ENCODE results near the gene XPC. TPM values are rescaled to one million over a fixed set of nuclear protein-coding genes. Genes with fewer than 3 reads are reported as not detected.

XPC gene
- total RNA-seq, 1 experiment from 2014 or later, result 24.3 TPM

DNA sequence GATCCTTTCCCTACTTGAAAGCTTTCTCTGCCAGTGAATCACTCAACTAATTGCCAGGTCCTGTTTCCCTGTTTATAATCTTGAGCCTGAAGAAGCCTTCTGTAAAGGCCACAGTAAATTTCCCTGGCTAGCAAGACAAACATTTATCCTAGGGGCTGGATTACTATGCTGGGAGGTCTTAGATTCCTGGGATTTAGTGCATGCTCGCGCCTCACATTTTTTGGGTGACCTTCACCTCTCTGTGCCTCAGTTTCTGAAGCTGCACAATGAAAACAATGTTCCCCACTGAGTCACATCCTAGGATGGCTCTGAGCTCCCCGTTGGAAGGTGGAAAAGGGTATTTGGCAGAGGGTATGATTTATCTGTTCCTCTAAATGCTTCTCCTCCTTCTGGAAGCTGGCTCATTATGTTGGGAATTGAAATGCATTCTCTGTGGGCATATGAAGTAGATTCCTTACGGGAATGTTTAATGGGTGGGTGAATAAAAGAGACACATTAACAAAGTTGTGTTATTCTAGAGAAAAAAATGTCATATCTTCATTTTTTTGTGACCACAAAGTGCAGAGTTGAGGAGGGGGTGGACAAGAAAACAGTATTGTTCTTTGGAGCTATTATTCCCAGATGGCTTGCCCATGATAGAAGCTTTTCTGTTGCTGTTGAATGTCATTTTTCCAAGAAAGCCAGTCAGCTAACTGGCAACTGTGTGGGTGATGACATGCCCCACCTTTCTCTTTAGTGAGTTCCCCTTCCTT lies 32.6 kb upstream of the XPC start:
- no peaks in the 10 kb centered on the region for H3K27me3 Mint-ChIP-seq (ENCODE audit: unreplicated experiment)
- H3K27ac Mint-ChIP-seq (ENCODE audit: unreplicated experiment), result no peak overlapping the region
- no peaks in the 10 kb centered on the region for H3K36me3 Mint-ChIP-seq (ENCODE audit: insufficient read depth, unreplicated experiment)
- intact Hi-C loops (cut with micrococcal nuclease; ENCODE audit: unreplicated experiment), result no loop called here
- BruUV-seq (replicated peaks), result no TSS peak
- CTCF ChIA-PET, result no interaction called here
- DNase-seq, result no peak
- H3K4me1 Mint-ChIP-seq (ENCODE audit: low read depth, unreplicated experiment), result peaks cover 34% of the 10 kb centered on the region
- TF ChIP-seq, protein P1, sequence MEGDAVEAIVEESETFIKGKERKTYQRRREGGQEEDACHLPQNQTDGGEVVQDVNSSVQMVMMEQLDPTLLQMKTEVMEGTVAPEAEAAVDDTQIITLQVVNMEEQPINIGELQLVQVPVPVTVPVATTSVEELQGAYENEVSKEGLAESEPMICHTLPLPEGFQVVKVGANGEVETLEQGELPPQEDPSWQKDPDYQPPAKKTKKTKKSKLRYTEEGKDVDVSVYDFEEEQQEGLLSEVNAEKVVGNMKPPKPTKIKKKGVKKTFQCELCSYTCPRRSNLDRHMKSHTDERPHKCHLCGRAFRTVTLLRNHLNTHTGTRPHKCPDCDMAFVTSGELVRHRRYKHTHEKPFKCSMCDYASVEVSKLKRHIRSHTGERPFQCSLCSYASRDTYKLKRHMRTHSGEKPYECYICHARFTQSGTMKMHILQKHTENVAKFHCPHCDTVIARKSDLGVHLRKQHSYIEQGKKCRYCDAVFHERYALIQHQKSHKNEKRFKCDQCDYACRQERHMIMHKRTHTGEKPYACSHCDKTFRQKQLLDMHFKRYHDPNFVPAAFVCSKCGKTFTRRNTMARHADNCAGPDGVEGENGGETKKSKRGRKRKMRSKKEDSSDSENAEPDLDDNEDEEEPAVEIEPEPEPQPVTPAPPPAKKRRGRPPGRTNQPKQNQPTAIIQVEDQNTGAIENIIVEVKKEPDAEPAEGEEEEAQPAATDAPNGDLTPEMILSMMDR (IDR thresholded peaks at IDR 0.05; ENCODE audit: unreplicated experiment), result no peak
- H3K9me3 Mint-ChIP-seq (ENCODE audit: low read depth, unreplicated experiment), result no peaks in the 10 kb centered on the region
- H3K4me3 Mint-ChIP-seq (ENCODE audit: low read depth, unreplicated experiment), result no peak overlapping the region

DNA sequence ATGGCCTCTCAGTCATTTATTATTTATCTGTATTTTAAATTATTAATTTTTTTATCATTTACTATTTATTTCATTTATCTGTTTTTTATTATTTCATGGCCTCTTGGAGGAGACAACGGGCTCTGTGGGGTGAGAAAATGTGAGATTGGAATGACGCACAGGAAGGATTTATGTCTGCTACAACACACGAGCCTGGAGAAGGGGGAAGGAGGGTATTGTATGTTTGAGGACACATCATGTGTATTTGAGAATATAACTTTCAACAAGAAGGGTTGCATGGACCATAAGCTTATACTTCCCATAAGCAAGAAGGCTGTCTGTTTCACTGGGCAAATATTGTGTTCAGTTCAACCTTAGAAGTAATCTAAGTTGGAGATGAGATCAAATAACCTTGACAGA lies 31.9 kb upstream of the XPC start:
- Mint-ChIP-seq H3K36me3 (ENCODE audit: insufficient read depth, unreplicated experiment) (no peaks in the 10 kb centered on the region), H3K9me3 (ENCODE audit: low read depth, unreplicated experiment) (no peaks in the 10 kb centered on the region), H3K27me3 (ENCODE audit: unreplicated experiment) (no peaks in the 10 kb centered on the region), H3K27ac (ENCODE audit: unreplicated experiment) (no peak overlapping the region), H3K4me3 (ENCODE audit: low read depth, unreplicated experiment) (no peak overlapping the region), H3K4me1 (ENCODE audit: low read depth, unreplicated experiment) (peaks cover 34% of the 10 kb centered on the region)
- intact Hi-C loops (cut with micrococcal nuclease; ENCODE audit: unreplicated experiment), result no loop called here
- CTCF ChIA-PET, result no interaction called here
- DNase-seq, result no peak
- TF ChIP-seq, protein P1 (IDR thresholded peaks at IDR 0.05; ENCODE audit: unreplicated experiment), result no peak
- BruUV-seq (replicated peaks), result no TSS peak

DNA sequence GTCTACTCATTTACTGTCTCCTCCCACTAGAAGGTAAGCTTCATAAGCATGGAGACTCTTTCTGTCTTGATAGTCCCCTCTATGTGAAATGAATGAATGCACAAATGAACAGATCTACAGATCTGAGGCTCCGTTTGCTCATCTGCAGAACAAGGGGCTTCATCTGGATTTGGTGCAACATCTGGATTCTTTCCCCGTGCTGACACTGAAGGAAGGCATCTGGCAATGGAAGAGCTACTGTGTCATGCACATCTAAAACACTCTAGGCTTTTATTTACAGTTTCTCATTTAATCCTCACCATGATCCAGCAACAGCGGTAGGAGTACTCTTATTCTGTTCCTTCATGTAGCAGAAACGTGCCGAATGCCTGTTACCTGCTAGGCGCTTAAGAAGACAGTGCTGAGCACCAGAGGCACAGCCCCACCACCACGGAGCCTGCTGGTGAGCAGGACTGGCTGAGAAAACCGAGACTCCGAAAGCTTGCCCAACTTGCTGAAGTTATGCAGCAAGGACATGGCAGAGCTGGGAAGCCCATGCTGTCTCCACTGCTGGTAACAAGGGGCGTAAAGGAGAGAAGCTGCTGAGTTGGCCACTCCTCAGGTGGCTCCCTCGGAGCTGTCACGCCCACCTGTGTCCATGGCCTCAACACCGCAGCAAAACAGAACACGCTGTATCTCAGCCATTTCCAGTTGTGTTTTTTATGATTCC lies 31.3 kb upstream of the XPC start:
- no peak overlapping the region for H3K4me3 Mint-ChIP-seq (ENCODE audit: low read depth, unreplicated experiment)
- H3K27ac Mint-ChIP-seq (ENCODE audit: unreplicated experiment), result no peak overlapping the region
- TF ChIP-seq, protein P1 (IDR thresholded peaks at IDR 0.05; ENCODE audit: unreplicated experiment), result no peak
- CTCF ChIA-PET, result no interaction called here
- no peaks in the 10 kb centered on the region for H3K27me3 Mint-ChIP-seq (ENCODE audit: unreplicated experiment)
- peaks cover 36% of the 10 kb centered on the region for H3K4me1 Mint-ChIP-seq (ENCODE audit: low read depth, unreplicated experiment)
- DNase-seq, result no peak
- intact Hi-C loops (cut with micrococcal nuclease; ENCODE audit: unreplicated experiment), result no loop called here
- no peaks in the 10 kb centered on the region for H3K36me3 Mint-ChIP-seq (ENCODE audit: insufficient read depth, unreplicated experiment)
- BruUV-seq (replicated peaks), result no TSS peak
- H3K9me3 Mint-ChIP-seq (ENCODE audit: low read depth, unreplicated experiment), result no peaks in the 10 kb centered on the region

DNA sequence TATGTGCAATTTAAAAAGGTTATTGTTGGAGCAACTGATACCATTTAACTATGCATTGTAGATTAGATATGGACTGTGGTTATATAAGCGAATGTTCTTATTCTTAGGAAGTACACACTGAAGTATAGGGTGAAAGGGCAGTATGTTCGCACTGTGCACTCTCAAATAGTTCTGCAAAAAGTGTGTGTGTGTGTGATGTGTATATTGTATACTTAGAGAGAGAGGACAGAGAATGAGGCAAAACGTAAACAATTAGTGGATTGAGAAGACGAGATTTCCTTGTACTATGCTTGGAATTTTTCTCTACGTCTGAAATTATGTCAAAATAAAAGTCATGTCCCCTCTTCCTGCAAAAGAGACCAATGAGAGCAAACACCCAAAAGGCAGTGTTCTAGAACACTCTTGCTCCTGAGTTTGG lies 30.6 kb upstream of the XPC start:
- DNase-seq, result no peak
- H3K36me3 Mint-ChIP-seq (ENCODE audit: insufficient read depth, unreplicated experiment), result no peaks in the 10 kb centered on the region
- CTCF ChIA-PET, result no interaction called here
- H3K4me3 Mint-ChIP-seq (ENCODE audit: low read depth, unreplicated experiment), result no peak overlapping the region
- TF ChIP-seq, protein P1 (IDR thresholded peaks at IDR 0.05; ENCODE audit: unreplicated experiment), result no peak
- H3K9me3 Mint-ChIP-seq (ENCODE audit: low read depth, unreplicated experiment), result no peaks in the 10 kb centered on the region
- intact Hi-C loops (cut with micrococcal nuclease; ENCODE audit: unreplicated experiment), result no loop called here
- no peak overlapping the region for H3K27ac Mint-ChIP-seq (ENCODE audit: unreplicated experiment)
- BruUV-seq (replicated peaks), result no TSS peak
- H3K27me3 Mint-ChIP-seq (ENCODE audit: unreplicated experiment), result no peaks in the 10 kb centered on the region
- H3K4me1 Mint-ChIP-seq (ENCODE audit: low read depth, unreplicated experiment), result peaks cover 43% of the 10 kb centered on the region

All from Calu3 (cell line).